Testis (tissue), 2 donors: ENCODE measurements around the gene TBCCD1.

Experiments used
- POLR2A ChIP-seq: fragments of 450-650 bp; IDR thresholded peaks from one replicate; pipeline ENCODE4 v1.6.1; 2017; ENCODE audit warnings: antibody characterized with exemption, mild to moderate bottlenecking, moderate library complexity
- TF ChIP-seq, protein P1 (sequence below), 3 experiments: fragments of 450-650 bp in 2 of 3; fragments of 200-600 bp in 1 of 3; sonication (generic) in 1 of 3; IDR thresholded peaks; one replicate each; pipeline ENCODE4 v1.5.1; 2016 to 2019; ENCODE audit warnings: antibody characterized with exemption in 3 of 3, mild to moderate bottlenecking in 2 of 3, moderate library complexity in 1 of 3

- TF ChIP-seq, protein P1, sequence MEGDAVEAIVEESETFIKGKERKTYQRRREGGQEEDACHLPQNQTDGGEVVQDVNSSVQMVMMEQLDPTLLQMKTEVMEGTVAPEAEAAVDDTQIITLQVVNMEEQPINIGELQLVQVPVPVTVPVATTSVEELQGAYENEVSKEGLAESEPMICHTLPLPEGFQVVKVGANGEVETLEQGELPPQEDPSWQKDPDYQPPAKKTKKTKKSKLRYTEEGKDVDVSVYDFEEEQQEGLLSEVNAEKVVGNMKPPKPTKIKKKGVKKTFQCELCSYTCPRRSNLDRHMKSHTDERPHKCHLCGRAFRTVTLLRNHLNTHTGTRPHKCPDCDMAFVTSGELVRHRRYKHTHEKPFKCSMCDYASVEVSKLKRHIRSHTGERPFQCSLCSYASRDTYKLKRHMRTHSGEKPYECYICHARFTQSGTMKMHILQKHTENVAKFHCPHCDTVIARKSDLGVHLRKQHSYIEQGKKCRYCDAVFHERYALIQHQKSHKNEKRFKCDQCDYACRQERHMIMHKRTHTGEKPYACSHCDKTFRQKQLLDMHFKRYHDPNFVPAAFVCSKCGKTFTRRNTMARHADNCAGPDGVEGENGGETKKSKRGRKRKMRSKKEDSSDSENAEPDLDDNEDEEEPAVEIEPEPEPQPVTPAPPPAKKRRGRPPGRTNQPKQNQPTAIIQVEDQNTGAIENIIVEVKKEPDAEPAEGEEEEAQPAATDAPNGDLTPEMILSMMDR (IDR thresholded peaks at IDR 0.05), result no peak
- TF ChIP-seq POLR2A, result no peak
Measured at GRCh38 chr3:186552408-186553031, 14.6 kb downstream of the TBCCD1 start.
